Activated T-cell treated with anti-CD3 and anti-CD28 coated beads for 1 hour (primary cell): ENCODE measurements around the gene DIPK1A.

Experiments used
- DNase-seq: peaks from one replicate; pipeline ENCODE4 v3.0.0-alpha.2; 2020; ENCODE audit warnings: low read depth

Gene DIPK1A

GRCh38 chr1:92961131-92961895, at the start of gene DIPK1A:
Gene DIPK1A (minus strand): TSS chr1:92961462. CDS start chr1:92961429, 33 bp downstream.
- peak; percentile 59 for DNase-seq

DNA sequence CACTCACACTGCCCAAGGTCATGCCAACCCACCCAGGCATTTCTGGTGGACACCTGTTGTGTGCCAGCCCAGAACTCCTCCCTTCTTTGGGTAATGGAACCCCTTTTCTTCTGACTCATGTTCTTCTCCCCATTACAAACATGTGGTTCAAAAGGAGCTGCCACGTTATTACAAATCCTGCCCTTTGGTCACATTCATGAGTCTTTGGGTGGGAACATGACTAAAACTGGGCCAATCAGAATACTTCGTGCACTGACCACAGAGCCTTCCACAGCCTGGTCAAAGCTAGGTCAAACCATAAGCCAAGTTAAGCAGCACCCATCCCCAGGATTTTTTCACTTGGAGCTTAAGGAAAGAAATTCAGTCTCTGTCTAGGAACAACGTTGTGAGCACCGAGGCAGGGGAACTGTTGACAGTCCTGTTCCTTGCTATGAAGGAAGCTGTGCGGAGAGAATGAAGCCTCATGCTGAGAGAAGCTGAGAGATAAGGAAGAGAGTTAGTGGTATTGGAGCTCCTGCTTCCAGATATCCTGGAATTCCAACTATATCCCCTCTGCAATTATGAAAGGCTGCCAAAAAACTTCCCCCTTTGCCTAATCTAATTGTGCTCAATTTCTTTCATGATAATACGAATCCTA, 46.8 kb upstream of the DIPK1A start:
- no peak for DNase-seq

GRCh38 chr1:93005252-93005598, 44.0 kb upstream of the DIPK1A start:
- DNase-seq = no peak

- DNase-seq = no peak
These were observed 43.4 kb upstream of the DIPK1A start for GRCh38 chr1:93004566-93005251.

DNA sequence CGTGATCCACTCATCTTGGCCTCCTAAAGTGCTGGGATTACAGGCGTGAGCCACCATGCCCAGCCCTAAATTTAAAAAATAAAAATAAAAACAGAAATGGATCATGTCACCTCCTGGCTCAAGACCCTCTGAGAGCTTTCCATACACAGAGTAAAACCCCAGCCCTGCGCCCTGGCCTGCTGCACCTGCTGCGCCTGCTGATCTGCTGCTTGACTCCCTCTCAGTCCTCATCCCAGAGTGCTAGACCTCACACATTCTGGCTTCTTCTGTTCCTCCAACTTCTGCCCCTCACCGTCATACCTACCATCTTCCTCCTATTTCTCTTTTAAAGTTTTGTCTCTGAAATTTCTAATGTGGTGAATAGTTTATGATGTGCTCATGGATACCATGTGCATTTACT, 42.7 kb upstream of the DIPK1A start:
- DNase-seq = no peak

- no peak for DNase-seq
These were observed 41.5 kb upstream of the DIPK1A start for GRCh38 chr1:93002781-93003180.

- no peak for DNase-seq
These were observed 40.6 kb upstream of the DIPK1A start for GRCh38 chr1:93001893-93002292.

DNA sequence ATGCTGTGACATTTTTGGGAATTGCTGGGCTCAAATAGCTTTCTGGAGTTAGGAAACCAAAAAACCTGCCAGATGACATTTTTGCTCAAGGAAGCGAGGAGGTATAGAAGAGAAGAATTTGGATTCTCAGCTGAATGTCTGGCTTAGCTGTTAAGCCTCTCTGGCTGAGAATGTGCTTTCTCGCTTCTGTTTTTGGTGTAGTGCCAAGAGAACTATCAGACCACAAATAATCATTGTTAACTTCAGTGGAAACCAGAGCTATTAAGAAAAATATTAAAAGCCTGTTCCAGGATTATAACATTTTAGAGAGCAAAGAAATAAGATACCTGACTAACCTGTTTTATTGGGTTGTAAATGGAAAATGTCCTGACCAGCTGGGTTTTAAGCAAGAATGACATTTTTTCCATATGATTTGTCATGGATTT, 39.5 kb upstream of the DIPK1A start:
- no peak for DNase-seq

GRCh38 chr1:93000291-93000690, 39.0 kb upstream of the DIPK1A start:
- no peak for DNase-seq

- no peak for DNase-seq
These were observed 37.6 kb upstream of the DIPK1A start for GRCh38 chr1:92998821-92999220.

DNA sequence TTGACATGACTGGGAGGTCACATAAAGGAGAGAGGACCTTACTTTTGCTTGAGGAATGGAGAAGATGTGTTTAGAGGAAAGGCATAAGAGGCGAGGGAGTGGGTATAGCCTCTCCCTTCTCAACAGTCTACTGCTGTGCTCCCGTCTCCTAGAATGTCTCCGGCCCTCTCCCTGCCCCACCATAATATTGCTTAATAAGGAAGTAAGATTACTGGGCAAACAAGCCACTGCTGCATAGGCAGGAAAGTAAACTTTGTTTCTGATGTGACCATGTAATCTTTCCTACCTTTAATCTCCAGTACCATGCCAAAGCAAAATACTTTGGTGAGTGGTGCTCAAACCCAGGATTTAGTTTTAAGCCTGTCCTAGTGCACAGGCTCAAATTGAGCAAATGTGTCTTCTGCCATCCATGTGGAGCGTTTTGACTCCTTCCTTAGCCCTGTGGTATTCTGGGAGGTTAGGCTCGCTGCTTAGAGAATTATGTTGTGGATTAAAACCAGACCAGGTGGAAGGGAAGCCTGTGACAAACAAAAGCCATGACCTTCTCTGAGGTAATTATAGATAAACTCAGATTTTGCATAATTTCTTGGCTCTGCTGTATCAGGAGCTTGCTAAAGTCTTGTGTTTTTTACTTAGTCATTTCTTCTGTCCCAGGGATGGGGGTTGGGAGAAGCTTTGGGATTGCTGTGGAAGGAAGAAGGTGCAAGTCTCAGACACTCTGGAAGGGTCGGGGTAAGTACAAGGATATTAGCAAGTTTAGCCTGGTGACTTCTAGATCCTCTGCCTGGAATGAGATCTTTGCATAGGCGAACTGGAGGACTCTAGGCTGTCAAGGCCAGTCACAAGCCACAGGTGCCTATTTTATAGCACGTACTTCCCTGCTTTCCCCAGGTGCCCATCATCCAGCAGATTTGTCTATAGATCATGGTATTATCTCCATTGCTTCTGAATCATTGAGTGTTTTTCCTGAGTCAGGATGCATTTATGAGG, 34.5 kb upstream of the DIPK1A start:
- DNase-seq = no peak

DNA sequence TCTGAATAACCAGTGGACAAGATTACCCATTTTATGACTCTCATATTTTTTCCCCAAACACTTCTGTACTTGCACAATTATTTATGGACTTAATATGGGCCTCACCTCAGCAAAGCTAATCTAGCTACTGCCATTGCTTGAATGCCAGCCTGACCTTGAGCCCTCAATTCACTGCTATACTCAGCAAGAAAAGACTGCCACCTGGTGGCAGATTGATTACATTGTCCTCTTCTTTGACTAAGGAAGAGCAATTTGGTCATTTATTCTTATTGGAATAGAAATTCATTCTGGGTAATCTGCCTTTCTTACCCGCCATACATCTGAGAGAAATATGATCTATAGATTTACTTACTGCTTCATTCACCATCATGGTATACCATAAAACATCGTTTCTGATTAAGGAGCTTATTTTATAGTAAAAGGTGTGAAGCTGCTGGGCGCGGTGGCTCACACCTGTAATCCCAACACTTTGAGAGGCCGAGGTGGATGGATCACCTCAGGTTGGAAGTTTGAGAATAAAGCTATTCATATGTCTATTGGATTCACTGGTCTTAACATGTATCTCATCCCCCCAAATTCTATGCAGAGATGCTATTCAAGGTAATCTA, 32.9 kb upstream of the DIPK1A start:
- peak; percentile 56 for DNase-seq

DNA sequence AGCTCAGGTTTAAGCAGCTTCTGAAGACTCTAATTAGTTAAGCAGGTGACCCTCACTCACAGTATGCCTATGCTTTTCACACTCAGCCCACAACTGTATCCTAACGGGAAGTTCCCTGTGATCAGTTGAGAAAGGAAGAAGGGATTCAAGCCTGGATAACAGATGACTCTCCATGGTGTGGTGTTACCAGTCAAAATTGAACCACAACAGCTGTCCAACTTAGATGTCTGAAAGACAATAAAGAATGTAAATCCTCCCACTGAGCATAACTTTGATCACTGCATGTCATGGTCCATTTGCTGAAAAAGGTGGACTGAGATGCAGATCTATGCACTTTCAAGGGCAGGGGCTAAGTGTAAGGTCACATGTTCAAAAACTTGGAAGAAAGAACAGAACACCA, 32.3 kb upstream of the DIPK1A start:
- no peak for DNase-seq

DNA sequence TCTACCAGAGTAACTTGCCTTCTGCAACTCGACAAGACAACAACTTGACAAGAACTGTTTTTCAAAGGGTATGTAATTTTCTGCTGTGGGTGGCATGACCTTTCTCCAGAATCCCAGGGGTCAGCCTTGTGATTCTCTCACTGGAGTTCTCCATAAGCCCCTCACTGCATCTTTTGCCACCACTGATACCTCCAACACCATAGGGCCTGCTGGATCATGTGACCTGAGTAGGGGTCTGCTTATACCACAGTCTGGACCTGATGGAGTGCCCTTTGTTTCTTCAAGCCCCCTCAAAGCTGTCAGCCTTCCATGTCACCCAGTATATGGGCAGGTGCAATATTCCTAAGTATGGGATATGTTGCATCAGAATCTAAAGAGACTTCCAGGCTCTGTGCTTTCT, 31.6 kb upstream of the DIPK1A start:
- no peak for DNase-seq

DNA sequence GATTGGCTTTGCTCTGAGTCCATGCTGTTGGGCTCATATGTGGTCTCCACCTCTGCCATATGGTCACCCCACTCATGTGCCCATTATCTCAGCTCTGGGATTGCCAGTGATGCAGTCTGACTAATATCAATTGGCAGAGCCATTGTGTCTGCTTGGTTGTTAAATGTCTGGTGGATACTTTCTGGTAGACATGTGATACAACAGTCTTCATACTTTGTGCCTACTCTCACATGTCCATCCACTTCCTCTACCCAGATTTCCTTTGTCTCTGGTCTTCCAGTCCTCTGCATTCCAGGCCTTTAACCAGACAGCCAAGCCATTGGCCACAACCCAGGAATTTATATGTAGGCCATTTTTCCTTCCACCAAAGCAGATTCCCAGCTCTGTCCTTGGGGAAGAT, 30.8 kb upstream of the DIPK1A start:
- DNase-seq = no peak

- DNase-seq = no peak
These were observed 29.6 kb upstream of the DIPK1A start for GRCh38 chr1:92990828-92991227.

GRCh38 chr1:92989936-92990583, 28.8 kb upstream of the DIPK1A start:
- no peak for DNase-seq

DNA sequence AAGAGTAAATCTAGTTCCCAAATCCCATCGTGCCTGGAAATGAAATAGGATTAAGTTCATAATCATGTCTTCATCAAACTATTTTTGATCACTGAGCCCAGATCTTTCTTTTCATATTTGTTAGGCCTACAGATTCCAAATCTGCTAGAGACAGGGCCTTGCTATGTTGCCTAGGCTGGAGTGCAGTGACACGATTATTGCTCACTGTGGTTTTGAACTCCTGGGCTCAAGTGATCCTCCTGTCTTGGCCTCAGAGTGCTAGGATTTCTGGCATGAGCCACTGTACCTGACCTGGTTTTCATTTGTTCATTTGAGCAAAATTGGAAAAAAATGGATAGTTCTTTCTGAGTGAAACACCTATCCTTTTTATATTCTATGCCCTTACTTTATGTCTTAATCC, 28.0 kb upstream of the DIPK1A start:
- DNase-seq = no peak

DNA sequence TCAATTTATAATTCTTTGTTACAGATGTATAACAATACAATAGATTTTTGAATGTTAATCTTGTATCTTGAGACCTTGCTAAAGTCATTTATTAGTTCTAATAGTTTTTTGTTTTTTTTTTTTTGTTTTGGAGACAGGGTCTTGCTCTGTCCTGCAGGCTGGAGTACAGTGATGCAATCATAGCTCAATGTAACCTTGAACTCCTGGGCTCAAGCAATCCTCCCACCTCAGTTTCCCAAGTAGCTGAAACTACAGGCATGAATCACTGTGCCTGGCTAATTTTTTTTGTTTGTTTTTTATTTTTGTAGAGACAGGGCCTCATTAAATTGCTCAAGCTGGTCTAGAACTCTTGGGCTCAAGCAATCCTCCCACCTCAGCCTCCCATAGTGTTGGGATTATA, 26.2 kb upstream of the DIPK1A start:
- DNase-seq = no peak

DNA sequence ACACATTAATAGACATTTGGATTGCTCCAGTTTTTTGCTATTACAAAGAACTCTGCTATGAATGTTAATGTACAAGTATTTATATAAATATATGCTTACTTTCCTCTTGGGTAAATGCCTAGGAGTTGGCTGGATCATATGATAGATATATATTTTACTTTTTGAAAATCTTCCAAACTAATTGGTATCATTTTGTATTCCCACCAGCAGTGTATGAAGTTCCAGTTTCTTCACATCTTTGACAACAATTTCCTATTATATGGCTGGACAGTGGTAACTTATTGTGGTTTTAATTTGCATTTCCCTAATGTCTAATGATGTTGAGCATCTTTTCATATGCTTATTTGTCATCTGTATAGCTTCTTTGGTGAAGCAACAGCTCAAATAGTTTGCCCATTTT, 23.8 kb upstream of the DIPK1A start:
- DNase-seq = no peak
